ENCODE measurements around the gene ARID4A. TPM values are rescaled to one million over a fixed set of nuclear protein-coding genes. Genes with fewer than 3 reads are reported as not detected.

The ARID4A gene
- polyA plus RNA-seq, 3 donors: 6.5 to 13.2 (median 10.5) TPM

DNA sequence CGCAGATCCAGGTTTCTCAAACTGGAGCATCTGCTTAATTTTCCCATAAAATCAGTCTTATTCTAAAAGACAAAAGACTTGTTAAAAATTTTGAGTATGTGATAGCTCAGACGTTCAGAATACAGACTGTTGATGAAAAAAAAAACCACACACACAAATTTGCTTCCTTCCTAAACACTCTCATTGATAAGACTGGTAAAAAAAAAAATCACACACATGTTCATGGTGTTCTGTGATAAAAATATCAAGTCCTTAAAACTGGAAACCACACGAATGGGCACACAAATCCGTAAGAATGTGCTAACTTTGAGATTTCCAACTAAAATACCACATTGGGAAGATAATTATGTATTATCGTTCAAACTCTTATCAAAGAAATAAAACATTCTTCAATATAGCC is 6.7 kb upstream of the ARID4A start:
- no peak overlapping the region for H2AFZ ChIP-seq (ENCODE audit: insufficient read depth, low read depth, low read length, poor library complexity, severe bottlenecking)
- intact Hi-C loops (cut with micrococcal nuclease): loop anchor here in 1 of 2 donors (10.0 kb wide), 1 partner anchor 133 kb away; the partner anchor contains the start of genes KIAA0586 and TIMM9
- no peak overlapping the region for H3K9ac ChIP-seq (ENCODE audit: insufficient read depth, low read length, poor library complexity, severe bottlenecking)
- H3K4me1 ChIP-seq (ENCODE audit: control insufficient read depth in 1 of 2, insufficient read depth in 2 of 2, low read length in 2 of 2): peaks cover 5 to 11% of the 10 kb centered on the region in 2 donors
- peaks cover 0 to 1% (median 0%) of the 10 kb centered on the region in 7 donors for H3K9me3 Mint-ChIP-seq
- WGBS (ENCODE audit: insufficient coverage): no CpG with 5 or more reads among the region's 5 CpGs
- no peak overlapping the region for H3K4me3 ChIP-seq (replicated peaks in 1 of 3; ENCODE audit: low read depth in 2 of 3, low read length in 3 of 3)
- DNase-seq: no peak
- no peaks in the 10 kb centered on the region for H3K27me3 ChIP-seq (ENCODE audit: control insufficient read depth in 2 of 2, insufficient read depth in 2 of 2, low read length in 2 of 2)
- H3K4me3 Mint-ChIP-seq: no peak overlapping the region
- H3K36me3 Mint-ChIP-seq: peaks cover 72 to 86% of the 10 kb centered on the region in 2 donors
- H3K36me3 ChIP-seq (replicated peaks in 1 of 2; ENCODE audit: control insufficient read depth in 1 of 2, insufficient read depth in 2 of 2, low read length in 2 of 2): peaks cover 70 to 90% of the 10 kb centered on the region in 2 donors
- no peaks in the 10 kb centered on the region for H3K9me3 ChIP-seq (replicated peaks in 1 of 2; ENCODE audit: control insufficient read depth in 1 of 2, insufficient read depth in 1 of 2, low read length in 2 of 2)
- H3K27ac Mint-ChIP-seq: peak overlapping the region in 1 of 7 donors; percentile 63
- peaks cover 13% of the 10 kb centered on the region for H3K4me1 Mint-ChIP-seq
- H4K20me1 ChIP-seq (ENCODE audit: insufficient read depth, low read length): peaks cover 100% of the 10 kb centered on the region
- peaks cover 100% of the 10 kb centered on the region for H3K79me2 ChIP-seq (ENCODE audit: insufficient read depth, low read length)
- no peak overlapping the region for H3K27ac ChIP-seq (ENCODE audit: low read depth in 1 of 2, low read length in 2 of 2)
- H3K4me2 ChIP-seq (replicated peaks; ENCODE audit: extremely low read depth, low read length, poor library complexity, severe bottlenecking): no peak overlapping the region
- TF ChIP-seq, protein P1, sequence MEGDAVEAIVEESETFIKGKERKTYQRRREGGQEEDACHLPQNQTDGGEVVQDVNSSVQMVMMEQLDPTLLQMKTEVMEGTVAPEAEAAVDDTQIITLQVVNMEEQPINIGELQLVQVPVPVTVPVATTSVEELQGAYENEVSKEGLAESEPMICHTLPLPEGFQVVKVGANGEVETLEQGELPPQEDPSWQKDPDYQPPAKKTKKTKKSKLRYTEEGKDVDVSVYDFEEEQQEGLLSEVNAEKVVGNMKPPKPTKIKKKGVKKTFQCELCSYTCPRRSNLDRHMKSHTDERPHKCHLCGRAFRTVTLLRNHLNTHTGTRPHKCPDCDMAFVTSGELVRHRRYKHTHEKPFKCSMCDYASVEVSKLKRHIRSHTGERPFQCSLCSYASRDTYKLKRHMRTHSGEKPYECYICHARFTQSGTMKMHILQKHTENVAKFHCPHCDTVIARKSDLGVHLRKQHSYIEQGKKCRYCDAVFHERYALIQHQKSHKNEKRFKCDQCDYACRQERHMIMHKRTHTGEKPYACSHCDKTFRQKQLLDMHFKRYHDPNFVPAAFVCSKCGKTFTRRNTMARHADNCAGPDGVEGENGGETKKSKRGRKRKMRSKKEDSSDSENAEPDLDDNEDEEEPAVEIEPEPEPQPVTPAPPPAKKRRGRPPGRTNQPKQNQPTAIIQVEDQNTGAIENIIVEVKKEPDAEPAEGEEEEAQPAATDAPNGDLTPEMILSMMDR (IDR thresholded peaks at IDR 0.05): no peak
- no peaks in the 10 kb centered on the region for H3K27me3 Mint-ChIP-seq (ENCODE audit: low read depth in 3 of 3)

DNA sequence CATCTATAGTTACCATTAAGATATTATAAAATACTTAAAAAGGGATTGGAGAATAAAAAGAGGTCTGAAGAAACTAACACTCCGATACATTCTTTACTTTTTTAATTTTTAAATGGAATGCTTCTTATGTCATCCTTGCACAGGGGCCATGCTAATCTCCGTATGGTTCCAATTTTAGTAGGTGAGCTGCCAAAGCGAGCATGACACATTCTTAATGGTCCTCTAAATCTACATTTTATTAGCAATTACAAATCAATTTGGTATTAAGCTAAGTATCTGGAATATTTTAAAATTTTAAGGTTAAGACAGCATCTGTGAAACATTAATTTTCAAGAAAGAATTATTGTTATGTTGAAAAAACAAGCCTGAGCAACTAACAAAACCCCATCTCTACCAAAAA is 6.2 kb upstream of the ARID4A start:
- peaks cover 100% of the 10 kb centered on the region for H4K20me1 ChIP-seq (ENCODE audit: insufficient read depth, low read length)
- intact Hi-C loops (cut with micrococcal nuclease): loop anchor here in 1 of 2 donors (10.0 kb wide), 1 partner anchor 133 kb away; the partner anchor contains the start of genes KIAA0586 and TIMM9

More for the DNA sequence above, 6.2 kb upstream of the ARID4A start:
- Histone ChIP-seq H3K9ac (ENCODE audit: insufficient read depth, low read length, poor library complexity, severe bottlenecking) (no peak overlapping the region), H2AFZ (ENCODE audit: insufficient read depth, low read depth, low read length, poor library complexity, severe bottlenecking) (no peak overlapping the region), H3K4me2 (replicated peaks; ENCODE audit: extremely low read depth, low read length, poor library complexity, severe bottlenecking) (no peak overlapping the region), H3K27me3 (ENCODE audit: control insufficient read depth in 2 of 2, insufficient read depth in 2 of 2, low read length in 2 of 2) (no peaks in the 10 kb centered on the region), H3K9me3 (replicated peaks in 1 of 2; ENCODE audit: control insufficient read depth in 1 of 2, insufficient read depth in 1 of 2, low read length in 2 of 2) (no peaks in the 10 kb centered on the region), H3K4me3 (replicated peaks in 1 of 3; ENCODE audit: low read depth in 2 of 3, low read length in 3 of 3) (no peak overlapping the region), H3K36me3 (replicated peaks in 1 of 2; ENCODE audit: control insufficient read depth in 1 of 2, insufficient read depth in 2 of 2, low read length in 2 of 2) (peaks cover 67 to 85% of the 10 kb centered on the region in 2 donors), H3K79me2 (ENCODE audit: insufficient read depth, low read length) (peaks cover 100% of the 10 kb centered on the region), H3K27ac (ENCODE audit: low read depth in 1 of 2, low read length in 2 of 2) (no peak overlapping the region), H3K4me1 (ENCODE audit: control insufficient read depth in 1 of 2, insufficient read depth in 2 of 2, low read length in 2 of 2) (peaks cover 8 to 16% of the 10 kb centered on the region in 2 donors)
- Mint-ChIP-seq H3K36me3 (peaks cover 68 to 81% of the 10 kb centered on the region in 2 donors), H3K4me3 (no peak overlapping the region), H3K4me1 (peaks cover 19% of the 10 kb centered on the region), H3K27ac (no peak overlapping the region), H3K9me3 (peaks cover 0 to 1% (median 0%) of the 10 kb centered on the region in 7 donors), H3K27me3 (ENCODE audit: low read depth in 3 of 3) (no peaks in the 10 kb centered on the region)
- DNase-seq: no peak
- WGBS (ENCODE audit: insufficient coverage): no CpG with 5 or more reads among the region's 3 CpGs
- TF ChIP-seq, protein P1 (IDR thresholded peaks at IDR 0.05): no peak

Data from CD14-positive monocyte (primary cell).